ENCODE data around the gene SLC25A41. TPM values are rescaled to one million over a fixed set of nuclear protein-coding genes. Genes with fewer than 3 reads are reported as not detected.

The SLC25A41 gene
- total RNA-seq, 1 experiment from 2014 or later, result 1.4 TPM

GRCh38 chr19:6415591-6416190 lies 17.9 kb downstream of the SLC25A41 start:
- no peak for DNase-seq

DNA sequence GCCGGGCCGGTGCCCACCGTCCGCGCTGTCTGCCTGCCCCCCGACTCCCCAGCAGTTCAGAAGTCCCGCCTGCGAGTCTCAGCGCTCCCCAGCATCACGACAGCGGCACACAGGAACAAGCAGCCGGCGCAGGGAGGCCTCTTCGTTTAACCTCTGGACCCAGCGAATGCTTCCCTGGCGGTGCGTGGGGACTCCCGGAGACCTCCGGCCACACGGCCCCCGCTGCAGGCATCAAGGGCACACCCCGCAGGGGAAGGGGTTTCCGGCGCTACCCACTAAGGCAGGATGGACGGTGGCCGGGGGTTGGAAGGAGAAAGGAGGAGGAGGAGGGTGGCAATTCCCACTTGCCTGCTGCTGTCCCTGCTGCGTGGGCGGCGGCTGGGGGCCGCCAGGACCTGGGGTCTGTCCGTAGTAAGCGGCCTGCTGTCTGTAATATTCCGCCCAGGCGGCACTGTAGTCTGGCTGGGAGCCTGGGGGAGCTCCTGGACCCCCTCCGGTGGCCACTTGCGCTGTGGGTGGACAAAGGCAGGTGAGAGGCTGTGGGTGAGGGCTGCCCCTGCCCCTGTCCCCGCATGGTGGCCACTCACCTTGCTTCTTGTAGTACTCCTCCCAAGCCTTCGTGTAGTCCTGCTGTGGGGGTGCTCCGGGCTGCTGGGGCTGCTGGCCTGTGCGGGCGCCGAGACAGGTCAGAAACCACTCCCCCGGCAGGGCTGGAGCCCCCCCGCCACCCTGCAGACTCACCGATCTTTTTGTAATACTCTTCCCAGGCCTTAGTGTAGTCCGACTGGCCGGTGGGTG lies 18.6 kb downstream of the SLC25A41 start:
- H3K27ac Mint-ChIP-seq (ENCODE audit: unreplicated experiment), result no peak overlapping the region
- DNase-seq, result no peak
- H3K9me3 Mint-ChIP-seq (ENCODE audit: low read depth, unreplicated experiment), result no peaks in the 10 kb centered on the region
- intact Hi-C loops (cut with micrococcal nuclease; ENCODE audit: unreplicated experiment), result no loop called here
- no peaks in the 10 kb centered on the region for H3K27me3 Mint-ChIP-seq (ENCODE audit: unreplicated experiment)
- CTCF ChIA-PET, result no interaction called here
- TF ChIP-seq, protein P1, sequence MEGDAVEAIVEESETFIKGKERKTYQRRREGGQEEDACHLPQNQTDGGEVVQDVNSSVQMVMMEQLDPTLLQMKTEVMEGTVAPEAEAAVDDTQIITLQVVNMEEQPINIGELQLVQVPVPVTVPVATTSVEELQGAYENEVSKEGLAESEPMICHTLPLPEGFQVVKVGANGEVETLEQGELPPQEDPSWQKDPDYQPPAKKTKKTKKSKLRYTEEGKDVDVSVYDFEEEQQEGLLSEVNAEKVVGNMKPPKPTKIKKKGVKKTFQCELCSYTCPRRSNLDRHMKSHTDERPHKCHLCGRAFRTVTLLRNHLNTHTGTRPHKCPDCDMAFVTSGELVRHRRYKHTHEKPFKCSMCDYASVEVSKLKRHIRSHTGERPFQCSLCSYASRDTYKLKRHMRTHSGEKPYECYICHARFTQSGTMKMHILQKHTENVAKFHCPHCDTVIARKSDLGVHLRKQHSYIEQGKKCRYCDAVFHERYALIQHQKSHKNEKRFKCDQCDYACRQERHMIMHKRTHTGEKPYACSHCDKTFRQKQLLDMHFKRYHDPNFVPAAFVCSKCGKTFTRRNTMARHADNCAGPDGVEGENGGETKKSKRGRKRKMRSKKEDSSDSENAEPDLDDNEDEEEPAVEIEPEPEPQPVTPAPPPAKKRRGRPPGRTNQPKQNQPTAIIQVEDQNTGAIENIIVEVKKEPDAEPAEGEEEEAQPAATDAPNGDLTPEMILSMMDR (IDR thresholded peaks at IDR 0.05; ENCODE audit: unreplicated experiment), result no peak
- H3K36me3 Mint-ChIP-seq (ENCODE audit: insufficient read depth, unreplicated experiment), result peaks cover 44% of the 10 kb centered on the region
- BruUV-seq (replicated peaks), result TSS peak; percentile 36
- no peaks in the 10 kb centered on the region for H3K4me1 Mint-ChIP-seq (ENCODE audit: low read depth, unreplicated experiment)
- no peak overlapping the region for H3K4me3 Mint-ChIP-seq (ENCODE audit: low read depth, unreplicated experiment)

More at GRCh38 chr19:6415591-6416190, 17.9 kb downstream of the SLC25A41 start:
- no peaks in the 10 kb centered on the region for H3K27me3 Mint-ChIP-seq (ENCODE audit: unreplicated experiment)
- TF ChIP-seq, protein P1 (IDR thresholded peaks at IDR 0.05; ENCODE audit: unreplicated experiment), result no peak
- H3K9me3 Mint-ChIP-seq (ENCODE audit: low read depth, unreplicated experiment), result no peaks in the 10 kb centered on the region
- H3K4me3 Mint-ChIP-seq (ENCODE audit: low read depth, unreplicated experiment), result no peak overlapping the region
- CTCF ChIA-PET, result no interaction called here
- intact Hi-C loops (cut with micrococcal nuclease; ENCODE audit: unreplicated experiment), result no loop called here
- BruUV-seq (replicated peaks), result no TSS peak
- no peaks in the 10 kb centered on the region for H3K4me1 Mint-ChIP-seq (ENCODE audit: low read depth, unreplicated experiment)
- H3K27ac Mint-ChIP-seq (ENCODE audit: unreplicated experiment), result no peak overlapping the region
- peaks cover 44% of the 10 kb centered on the region for H3K36me3 Mint-ChIP-seq (ENCODE audit: insufficient read depth, unreplicated experiment)

DNA sequence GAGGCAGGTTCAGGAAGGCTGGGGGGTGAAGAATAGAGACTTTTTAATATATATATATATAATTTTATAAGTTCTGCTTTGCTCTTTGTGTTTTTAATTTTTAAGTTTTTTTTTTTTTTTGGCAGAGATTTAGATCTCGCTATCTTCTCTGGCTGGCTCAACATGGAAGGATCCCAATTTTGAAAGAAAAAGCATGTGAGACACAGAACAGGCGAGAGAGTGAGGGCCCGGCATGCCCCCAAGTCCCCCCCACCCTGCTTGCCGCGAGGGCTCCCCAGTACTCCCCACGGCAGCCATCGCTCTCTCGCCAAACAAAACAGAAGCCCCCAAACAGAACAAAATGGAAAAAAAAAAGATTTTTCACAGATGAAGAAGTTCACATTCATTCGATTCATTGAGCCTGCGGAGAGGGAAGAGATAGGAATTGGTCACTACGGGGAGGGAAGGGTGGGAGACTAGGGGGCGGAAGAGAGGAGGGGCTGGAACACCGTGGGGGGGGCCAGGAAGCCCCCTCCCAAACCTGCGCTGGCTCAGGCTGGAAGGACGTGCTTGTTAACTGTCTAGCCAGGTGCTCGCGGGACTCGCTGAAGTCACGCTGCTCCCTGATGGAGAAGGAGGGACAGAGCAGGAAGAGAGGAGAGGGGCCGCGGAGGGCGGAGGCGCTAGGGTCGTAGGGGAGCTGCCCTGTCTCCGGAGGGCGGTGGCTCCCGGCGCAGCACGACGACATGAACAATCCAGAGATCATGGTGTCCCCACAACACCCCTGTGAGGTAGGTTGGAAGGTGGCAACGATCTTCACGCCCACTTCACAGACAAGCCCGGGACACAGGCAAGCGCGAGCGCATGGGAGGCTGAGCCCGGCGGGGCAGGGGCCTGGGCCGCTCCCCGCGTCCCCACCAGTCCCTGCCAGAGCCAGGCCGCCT lies 19.6 kb downstream of the SLC25A41 start:
- Mint-ChIP-seq H3K4me3 (ENCODE audit: low read depth, unreplicated experiment) (no peak overlapping the region), H3K4me1 (ENCODE audit: low read depth, unreplicated experiment) (no peaks in the 10 kb centered on the region), H3K9me3 (ENCODE audit: low read depth, unreplicated experiment) (no peaks in the 10 kb centered on the region), H3K27me3 (ENCODE audit: unreplicated experiment) (no peaks in the 10 kb centered on the region), H3K27ac (ENCODE audit: unreplicated experiment) (no peak overlapping the region), H3K36me3 (ENCODE audit: insufficient read depth, unreplicated experiment) (peaks cover 37% of the 10 kb centered on the region)
- CTCF ChIA-PET, result interaction anchor here (0.7 kb wide), 1 partner anchor 1274 kb away, joined by 3 read pairs; no protein-coding TSS in a partner anchor
- intact Hi-C loops (cut with micrococcal nuclease; ENCODE audit: unreplicated experiment), result no loop called here
- no peak for DNase-seq
- TF ChIP-seq, protein P1 (IDR thresholded peaks at IDR 0.05; ENCODE audit: unreplicated experiment), result no peak
- BruUV-seq (replicated peaks), result no TSS peak

DNA sequence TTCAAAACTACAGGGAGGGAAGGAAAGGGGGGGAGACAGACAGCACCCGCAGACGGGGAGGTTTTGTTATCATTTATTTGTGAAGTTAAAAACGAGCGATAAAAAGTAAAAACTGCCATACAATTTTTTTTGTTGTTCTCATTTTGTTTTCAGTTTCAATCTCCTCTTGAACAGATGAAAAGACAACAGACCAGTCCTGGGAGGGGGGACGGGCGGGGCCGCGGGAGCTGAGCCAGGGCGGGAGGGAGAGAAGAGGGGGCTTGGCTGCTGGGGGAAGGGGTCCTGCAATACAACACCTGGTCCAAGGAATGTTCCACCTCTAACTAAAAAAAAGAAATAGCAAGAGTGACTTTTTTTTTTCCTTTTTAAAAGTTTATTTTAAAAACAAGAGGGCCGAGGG lies 20.3 kb downstream of the SLC25A41 start:
- TF ChIP-seq, protein P1 (IDR thresholded peaks at IDR 0.05; ENCODE audit: unreplicated experiment), result no peak
- no peaks in the 10 kb centered on the region for H3K27me3 Mint-ChIP-seq (ENCODE audit: unreplicated experiment)
- H3K4me1 Mint-ChIP-seq (ENCODE audit: low read depth, unreplicated experiment), result no peaks in the 10 kb centered on the region
- H3K4me3 Mint-ChIP-seq (ENCODE audit: low read depth, unreplicated experiment), result no peak overlapping the region
- peaks cover 34% of the 10 kb centered on the region for H3K36me3 Mint-ChIP-seq (ENCODE audit: insufficient read depth, unreplicated experiment)
- CTCF ChIA-PET, result interaction anchor here (0.7 kb wide), 1 partner anchor 1275 kb away, joined by 3 read pairs; no protein-coding TSS in a partner anchor
- BruUV-seq (replicated peaks), result no TSS peak
- intact Hi-C loops (cut with micrococcal nuclease; ENCODE audit: unreplicated experiment), result no loop called here
- no peak for DNase-seq
- H3K27ac Mint-ChIP-seq (ENCODE audit: unreplicated experiment), result no peak overlapping the region
- H3K9me3 Mint-ChIP-seq (ENCODE audit: low read depth, unreplicated experiment), result no peaks in the 10 kb centered on the region
